Embryonic facial prominence (tissue), 1 donor: ENCODE results near the gene SAMMSON.

Source experiments
- DNase-seq: peaks from one replicate; pipeline ENCODE4 v3.0.0-alpha.2; 2016; ENCODE audit errors: extremely low spot score

Gene SAMMSON

GRCh38 chr3:70011582-70011981 is 12.0 kb downstream of the SAMMSON start:
- DNase-seq = no peak

GRCh38 chr3:70020906-70021660 is 21.6 kb downstream of the SAMMSON start:
- DNase-seq = peak; percentile 46

- DNase-seq = no peak
These were observed 28.8 kb downstream of the SAMMSON start for GRCh38 chr3:70028361-70028760.

GRCh38 chr3:70038693-70039092 is 39.2 kb downstream of the SAMMSON start:
- DNase-seq = no peak

- DNase-seq = no peak
These were observed 40.9 kb downstream of the SAMMSON start for GRCh38 chr3:70040386-70040785.

- DNase-seq = no peak
These were observed 43.1 kb downstream of the SAMMSON start for GRCh38 chr3:70042641-70043040.

GRCh38 chr3:70049761-70050160 is 50.2 kb downstream of the SAMMSON start:
- no peak for DNase-seq

GRCh38 chr3:70053293-70053692 is 53.8 kb downstream of the SAMMSON start:
- DNase-seq = no peak

- DNase-seq = no peak
These were observed 56.5 kb downstream of the SAMMSON start for GRCh38 chr3:70056081-70056480.

GRCh38 chr3:70057426-70057825 is 57.9 kb downstream of the SAMMSON start:
- DNase-seq = no peak

GRCh38 chr3:70061096-70061495 is 61.6 kb downstream of the SAMMSON start:
- no peak for DNase-seq

GRCh38 chr3:70064194-70064779 is 64.8 kb downstream of the SAMMSON start:
- no peak for DNase-seq

- DNase-seq = no peak
These were observed 66.2 kb downstream of the SAMMSON start for GRCh38 chr3:70065696-70066253.

GRCh38 chr3:70067860-70068521 is 68.5 kb downstream of the SAMMSON start:
- no peak for DNase-seq

GRCh38 chr3:70069557-70069956 is 70.0 kb downstream of the SAMMSON start:
- DNase-seq = no peak

GRCh38 chr3:70071138-70071537 is 71.6 kb downstream of the SAMMSON start:
- no peak for DNase-seq

- no peak for DNase-seq
These were observed 72.6 kb downstream of the SAMMSON start for GRCh38 chr3:70072180-70072579.

GRCh38 chr3:70072754-70073153 is 73.2 kb downstream of the SAMMSON start:
- DNase-seq = no peak

GRCh38 chr3:70075101-70075500 is 75.6 kb downstream of the SAMMSON start:
- DNase-seq = no peak

- DNase-seq = no peak
These were observed 76.9 kb downstream of the SAMMSON start for GRCh38 chr3:70076396-70076795.

- no peak for DNase-seq
These were observed 79.2 kb downstream of the SAMMSON start for GRCh38 chr3:70078778-70079177.

- DNase-seq = no peak
These were observed 86.1 kb downstream of the SAMMSON start for GRCh38 chr3:70085613-70086012.

GRCh38 chr3:70086336-70086735 is 86.8 kb downstream of the SAMMSON start:
- no peak for DNase-seq
